Measurements from ENCODE around the gene NPAS3.

DNA sequence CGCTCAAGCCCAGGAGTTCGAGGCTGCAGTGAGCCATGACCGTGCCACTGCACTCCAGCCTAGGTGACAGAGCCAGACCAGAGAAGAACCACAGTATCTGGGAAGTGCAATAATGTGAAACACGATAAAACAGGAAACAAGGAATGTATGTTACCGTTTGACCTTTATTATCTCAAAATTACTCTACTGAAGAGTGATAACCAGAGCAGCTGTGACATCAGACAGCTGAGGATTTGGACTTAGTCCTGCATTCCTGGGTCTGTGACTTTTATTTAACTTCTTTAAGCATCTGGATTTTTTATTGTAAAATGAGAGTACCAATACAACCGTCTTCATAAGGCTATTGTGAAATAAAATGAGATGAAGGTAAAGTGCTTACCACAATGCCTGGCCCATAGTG is 806.5 kb downstream of the NPAS3 start:
- TF ChIP-seq CTCF (IDR thresholded peaks at IDR 0.05): no peak
- TF ChIP-seq POLR2A (IDR thresholded peaks at IDR 0.05): no peak
